NCI-H82 treated with DMSO at 0.1 percent for 48 hours (cell line): ENCODE results near the gene DHRS13.
"Not testable (repeated sequence)": the region's sequence is repeated elsewhere in the genome, so short reads cannot be mapped to it uniquely, and the experiment has no call there.

ENCODE experiments used
- DNase-seq: peaks from one replicate; lab custom pipeline; 2025; ENCODE audit not compliant: unreplicated experiment; lab: John Stamatoyannopoulos, UW

Gene DHRS13

GRCh38 chr17:28935744-28936460 is 33.0 kb upstream of the DHRS13 start:
- DNase-seq, result no peak

GRCh38 chr17:28934508-28934907 is 31.6 kb upstream of the DHRS13 start:
- not testable (repeated sequence) for DNase-seq

- no peak for DNase-seq
These were observed 26.9 kb upstream of the DHRS13 start for GRCh38 chr17:28929787-28930186.

- no peak for DNase-seq
These were observed 25.2 kb upstream of the DHRS13 start for GRCh38 chr17:28928061-28928460.

- no peak for DNase-seq
These were observed 23.9 kb upstream of the DHRS13 start for GRCh38 chr17:28926786-28927185.

GRCh38 chr17:28926366-28926765 is 23.5 kb upstream of the DHRS13 start:
- no peak for DNase-seq

- DNase-seq, result no peak
These were observed 23.1 kb upstream of the DHRS13 start for GRCh38 chr17:28925912-28926365.

- DNase-seq, result no peak
These were observed 17.3 kb upstream of the DHRS13 start for GRCh38 chr17:28920201-28920600.

- DNase-seq, result no peak
These were observed 15.4 kb upstream of the DHRS13 start for GRCh38 chr17:28918295-28918694.

- DNase-seq, result no peak
These were observed 14.6 kb upstream of the DHRS13 start for GRCh38 chr17:28917465-28917864.

GRCh38 chr17:28917029-28917428 is 14.2 kb upstream of the DHRS13 start:
- DNase-seq, result no peak

GRCh38 chr17:28916302-28916934 is 13.5 kb upstream of the DHRS13 start:
- peak; percentile 11 for DNase-seq

- no peak for DNase-seq
These were observed 10.1 kb upstream of the DHRS13 start for GRCh38 chr17:28912938-28913333.

GRCh38 chr17:28912281-28912937 is 9.5 kb upstream of the DHRS13 start:
- no peak for DNase-seq

- DNase-seq, result no peak
These were observed 8.6 kb upstream of the DHRS13 start for GRCh38 chr17:28911411-28912045.

- DNase-seq, result no peak
These were observed 7.7 kb upstream of the DHRS13 start for GRCh38 chr17:28910534-28910933.

GRCh38 chr17:28908640-28909167 is 5.8 kb upstream of the DHRS13 start:
- no peak for DNase-seq

GRCh38 chr17:28907709-28908475 is 5.0 kb upstream of the DHRS13 start:
- no peak for DNase-seq

GRCh38 chr17:28906706-28907438 is 4.0 kb upstream of the DHRS13 start:
- no peak for DNase-seq

- DNase-seq, result no peak
These were observed 3.4 kb upstream of the DHRS13 start for GRCh38 chr17:28906276-28906675.
